MM.1S (cell line): Measurements from ENCODE around the gene TTC22.

Experiments
- DNase-seq: peaks from one replicate; pipeline ENCODE4 v3.0.0-alpha.2; 2015
- H2AFZ ChIP-seq: fragments of 300-600 bp; sonication (generic); 2 replicates; pipeline ENCODE4 v1.6.0; 2016; ENCODE audit warnings: antibody characterized with exemption, low read length
- H3F3A ChIP-seq: fragments of 300-600 bp; sonication (generic); 2 replicates; pipeline ENCODE4 v1.6.1; 2016; ENCODE audit warnings: mild to moderate bottlenecking, antibody characterized with exemption, low read length, moderate library complexity, mixed read lengths; ENCODE audit not compliant: insufficient read depth
- H3K27ac ChIP-seq: fragments of 300-600 bp; sonication (generic); 2 replicates; pipeline ENCODE4 v1.5.1; 2016; ENCODE audit warnings: mild to moderate bottlenecking, low read length
- H3K27me3 ChIP-seq: fragments of 300-600 bp; sonication (generic); replicated peaks from 2 replicates; pipeline ENCODE4 v1.6.0; 2016; ENCODE audit warnings: low read length; ENCODE audit not compliant: insufficient read depth
- H3K36me3 ChIP-seq: fragments of 300-600 bp; sonication (generic); replicated peaks from 2 replicates; pipeline ENCODE4 v1.6.1; 2016; ENCODE audit warnings: mild to moderate bottlenecking, low read length, mixed read lengths; ENCODE audit not compliant: insufficient read depth
- H3K4me1 ChIP-seq: fragments of 300-600 bp; sonication (generic); 2 replicates; pipeline ENCODE4 v1.6.1; 2016; ENCODE audit warnings: low read length, mixed read lengths
- H3K4me2 ChIP-seq: fragments of 300-600 bp; sonication (generic); 2 replicates; pipeline ENCODE4 v1.6.0; 2016; ENCODE audit warnings: low read depth, low read length
- H3K4me3 ChIP-seq: fragments of 300-600 bp; sonication (generic); 2 replicates; pipeline ENCODE4 v1.5.1; 2016; ENCODE audit warnings: low read length, mixed read lengths
- H3K79me2 ChIP-seq: fragments of 300-600 bp; sonication (generic); 2 replicates; pipeline ENCODE4 v1.6.1; 2016; ENCODE audit warnings: mixed run types, low read length, mixed read lengths
- H3K9ac ChIP-seq: fragments of 300-600 bp; sonication (generic); 2 replicates; pipeline ENCODE4 v1.6.1; 2016; ENCODE audit warnings: low read length, mixed read lengths
- H3K9me2 ChIP-seq: fragments of 300-600 bp; sonication (generic); replicated peaks from 2 replicates; pipeline ENCODE4 v1.6.1; 2016; ENCODE audit warnings: mild to moderate bottlenecking, low read length, mixed read lengths; ENCODE audit not compliant: insufficient read depth
- H3K9me3 ChIP-seq: fragments of 300-600 bp; sonication (generic); replicated peaks from 2 replicates; pipeline ENCODE4 v1.6.1; 2016; ENCODE audit warnings: mild to moderate bottlenecking, low read length, mixed read lengths; ENCODE audit not compliant: insufficient read depth
- H4K20me1 ChIP-seq: fragments of 300-600 bp; sonication (generic); 2 replicates; pipeline ENCODE4 v1.6.1; 2016; ENCODE audit warnings: mild to moderate bottlenecking, low read length, moderate library complexity, mixed read lengths; ENCODE audit not compliant: insufficient read depth
- EZH2 ChIP-seq: fragments of 300-600 bp; sonication (generic); optimal IDR thresholded peaks from 2 replicates; pipeline ENCODE3; 2017; ENCODE audit warnings: low read depth, mild to moderate bottlenecking, antibody characterized with exemption, low read length, mixed read lengths
- EZH2phosphoT487 ChIP-seq: fragments of 300-600 bp; sonication (generic); IDR thresholded peaks from 2 replicates; pipeline ENCODE4 v1.6.1; 2018; ENCODE audit warnings: antibody characterized with exemption, low read length
- TF ChIP-seq, protein P1 (sequence below): fragments of 300-600 bp; sonication (generic); IDR thresholded peaks from 2 replicates; pipeline ENCODE4 v1.5.1; 2016; ENCODE audit warnings: antibody characterized with exemption, low read length, mixed read lengths

The TTC22 gene

DNA sequence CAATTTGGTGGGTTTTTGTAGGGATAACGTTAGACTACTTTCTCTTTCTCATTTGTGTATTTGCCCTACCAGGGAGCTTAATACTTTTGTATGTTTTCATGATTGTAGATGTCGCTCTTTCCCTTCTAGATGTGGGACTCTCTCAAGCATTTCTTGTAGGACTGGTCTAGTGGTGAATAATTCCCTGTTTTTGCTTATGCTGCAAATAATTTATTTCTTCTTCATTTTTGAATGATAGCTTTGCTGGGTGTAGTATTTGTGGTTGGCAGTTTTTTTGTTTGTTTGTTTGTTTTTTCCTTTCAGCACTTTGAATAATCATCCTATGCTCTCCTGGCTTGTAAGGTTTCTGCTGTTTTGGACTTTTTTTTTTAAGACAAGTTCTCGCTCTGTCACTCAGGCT, 22.5 kb upstream of the TTC22 start:
- Histone ChIP-seq H3K9me3 (no peaks in the 10 kb centered on the region), H3K4me3 (no peak overlapping the region), H4K20me1 (no peaks in the 10 kb centered on the region), H3K36me3 (no peaks in the 10 kb centered on the region), H3K4me2 (no peak overlapping the region), H3K27me3 (no peaks in the 10 kb centered on the region), H3K9me2 (no peaks in the 10 kb centered on the region), H3K27ac (no peak overlapping the region), H3K4me1 (no peaks in the 10 kb centered on the region), H3K9ac (no peak overlapping the region), H3F3A (no peaks in the 10 kb centered on the region), H3K79me2 (no peaks in the 10 kb centered on the region), H2AFZ (no peak overlapping the region)
- TF ChIP-seq EZH2 = no peak
- no peak for DNase-seq

DNA sequence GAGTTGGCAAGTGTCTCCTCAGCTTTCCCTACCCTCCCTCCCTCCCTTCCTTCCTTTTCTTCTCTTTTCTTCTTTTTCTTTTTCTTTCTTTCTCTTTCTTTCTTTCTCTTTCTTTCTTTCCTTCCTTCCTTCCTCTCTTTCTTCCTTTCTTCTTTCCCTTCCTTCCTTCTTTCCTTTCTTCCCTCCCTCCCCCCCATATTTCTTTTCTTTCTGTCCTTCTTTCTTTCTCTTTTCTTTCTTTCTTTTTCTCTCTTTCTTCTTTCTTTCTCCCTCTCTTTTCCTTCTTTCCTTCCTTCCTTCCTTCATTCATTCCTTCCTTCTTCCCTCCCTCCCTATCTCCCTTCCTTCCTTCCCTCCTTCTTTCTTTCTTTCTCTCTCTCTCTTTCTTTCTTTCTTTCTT, 18.6 kb upstream of the TTC22 start:
- H4K20me1 ChIP-seq = no peaks in the 10 kb centered on the region
- no peak overlapping the region for H3K27ac ChIP-seq
- DNase-seq = no peak
- no peaks in the 10 kb centered on the region for H3K9me2 ChIP-seq
- no peaks in the 10 kb centered on the region for H3K4me1 ChIP-seq
- H3K79me2 ChIP-seq = no peaks in the 10 kb centered on the region
- no peaks in the 10 kb centered on the region for H3K27me3 ChIP-seq
- TF ChIP-seq EZH2 (no peak), EZH2phosphoT487 (no peak)
- TF ChIP-seq, protein P1, sequence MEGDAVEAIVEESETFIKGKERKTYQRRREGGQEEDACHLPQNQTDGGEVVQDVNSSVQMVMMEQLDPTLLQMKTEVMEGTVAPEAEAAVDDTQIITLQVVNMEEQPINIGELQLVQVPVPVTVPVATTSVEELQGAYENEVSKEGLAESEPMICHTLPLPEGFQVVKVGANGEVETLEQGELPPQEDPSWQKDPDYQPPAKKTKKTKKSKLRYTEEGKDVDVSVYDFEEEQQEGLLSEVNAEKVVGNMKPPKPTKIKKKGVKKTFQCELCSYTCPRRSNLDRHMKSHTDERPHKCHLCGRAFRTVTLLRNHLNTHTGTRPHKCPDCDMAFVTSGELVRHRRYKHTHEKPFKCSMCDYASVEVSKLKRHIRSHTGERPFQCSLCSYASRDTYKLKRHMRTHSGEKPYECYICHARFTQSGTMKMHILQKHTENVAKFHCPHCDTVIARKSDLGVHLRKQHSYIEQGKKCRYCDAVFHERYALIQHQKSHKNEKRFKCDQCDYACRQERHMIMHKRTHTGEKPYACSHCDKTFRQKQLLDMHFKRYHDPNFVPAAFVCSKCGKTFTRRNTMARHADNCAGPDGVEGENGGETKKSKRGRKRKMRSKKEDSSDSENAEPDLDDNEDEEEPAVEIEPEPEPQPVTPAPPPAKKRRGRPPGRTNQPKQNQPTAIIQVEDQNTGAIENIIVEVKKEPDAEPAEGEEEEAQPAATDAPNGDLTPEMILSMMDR = no peak
- no peak overlapping the region for H3K4me2 ChIP-seq
- no peak overlapping the region for H2AFZ ChIP-seq
- H3K9me3 ChIP-seq = no peaks in the 10 kb centered on the region
- no peak overlapping the region for H3K9ac ChIP-seq
- no peaks in the 10 kb centered on the region for H3F3A ChIP-seq
- no peaks in the 10 kb centered on the region for H3K36me3 ChIP-seq
- no peak overlapping the region for H3K4me3 ChIP-seq

DNA sequence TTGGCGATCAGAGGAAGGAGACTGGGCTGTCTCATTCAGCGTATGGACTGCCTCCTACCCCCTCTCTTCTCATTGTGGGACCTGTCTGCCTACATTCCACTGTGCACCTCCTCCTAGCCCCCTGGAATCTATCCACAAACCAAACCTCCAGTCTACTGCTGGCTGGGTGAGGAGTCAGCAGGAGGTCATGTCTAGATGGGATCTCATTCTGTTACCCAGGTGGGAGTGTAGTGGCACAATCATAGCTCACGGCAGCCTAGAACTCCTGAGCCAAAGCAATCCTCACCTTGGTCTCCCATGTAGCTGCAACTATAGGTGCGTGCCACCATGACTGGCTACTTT, 18.0 kb upstream of the TTC22 start:
- Histone ChIP-seq H3K36me3 (no peaks in the 10 kb centered on the region), H3K4me2 (no peak overlapping the region), H3F3A (no peaks in the 10 kb centered on the region), H3K79me2 (no peaks in the 10 kb centered on the region), H3K27me3 (no peaks in the 10 kb centered on the region), H3K4me3 (no peak overlapping the region), H3K9ac (no peak overlapping the region), H4K20me1 (no peaks in the 10 kb centered on the region), H3K27ac (no peak overlapping the region), H2AFZ (no peak overlapping the region), H3K9me3 (no peaks in the 10 kb centered on the region), H3K9me2 (no peaks in the 10 kb centered on the region), H3K4me1 (no peaks in the 10 kb centered on the region)
- DNase-seq = no peak
- TF ChIP-seq EZH2 (no peak), EZH2phosphoT487 (no peak)
- TF ChIP-seq, protein P1 = no peak

DNA sequence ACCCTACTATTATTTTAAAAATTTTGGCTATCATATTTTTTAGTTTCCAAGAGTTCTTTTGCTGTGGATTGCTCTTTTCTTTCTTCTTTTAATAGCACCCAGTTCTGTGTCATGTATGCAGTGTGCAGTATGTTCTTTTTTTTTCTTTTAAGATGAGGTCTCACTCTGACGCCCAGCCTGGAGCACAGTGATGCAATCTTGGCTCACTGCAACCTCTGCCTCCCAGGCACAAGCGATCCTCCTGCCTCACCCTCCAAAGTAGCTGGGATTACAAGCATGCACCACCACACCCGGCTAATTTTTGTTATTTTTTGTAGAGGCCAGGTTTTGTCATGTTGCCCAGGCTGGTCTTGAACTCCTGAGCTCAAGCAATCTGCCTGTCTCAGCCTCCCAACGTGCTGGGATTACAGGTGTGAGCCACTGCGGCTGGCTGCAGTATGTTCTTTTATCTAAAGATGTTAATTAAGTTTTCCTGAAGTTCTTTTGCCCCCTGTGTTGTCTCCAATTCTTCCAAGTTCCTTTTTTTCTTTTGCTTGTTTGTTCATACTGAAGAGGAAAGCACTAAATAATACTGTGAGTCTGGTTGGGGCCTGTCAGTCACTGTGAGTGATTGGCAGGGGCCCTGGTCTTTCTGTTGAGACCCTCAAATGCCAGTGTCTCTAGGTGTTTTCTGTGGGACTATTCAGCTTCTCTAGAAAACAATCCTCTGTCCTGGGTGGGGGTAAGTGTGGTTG, 17.5 kb upstream of the TTC22 start:
- Histone ChIP-seq H3K9ac (no peak overlapping the region), H3K36me3 (no peaks in the 10 kb centered on the region), H3K4me3 (no peak overlapping the region), H2AFZ (no peak overlapping the region), H3F3A (no peaks in the 10 kb centered on the region), H3K9me2 (no peaks in the 10 kb centered on the region), H3K79me2 (no peaks in the 10 kb centered on the region), H3K4me1 (no peaks in the 10 kb centered on the region), H4K20me1 (no peaks in the 10 kb centered on the region), H3K27me3 (no peaks in the 10 kb centered on the region), H3K27ac (no peak overlapping the region), H3K9me3 (no peaks in the 10 kb centered on the region), H3K4me2 (no peak overlapping the region)
- TF ChIP-seq EZH2 (no peak), EZH2phosphoT487 (no peak)
- TF ChIP-seq, protein P1 = no peak
- DNase-seq = no peak
